ENCODE results near the gene FOXP1. TPM values are rescaled to one million over a fixed set of nuclear protein-coding genes. Genes with fewer than 3 reads are reported as not detected.

FOXP1 gene
- polyA plus RNA-seq, 1 donor (not counting 4 experiments of a cell fraction or from before 2014, with no cell fraction given), result 14.6 TPM

- dilution Hi-C loops (cut with MboI; ENCODE audit: extremely low pct_ligation_motif_present, low sequenced_read_pairs), result no loop called here
- FAIRE-seq (no peak), DNase-seq (ENCODE audit: low read depth, low spot score) (no peak)
- no peaks in the 10 kb centered on the region for H3K27me3 ChIP-seq (ENCODE audit: control insufficient read depth, extremely low read depth, insufficient read depth, low read length)
- H3K27ac ChIP-seq (ENCODE audit: control insufficient read depth, insufficient read depth, low read length), result no peak overlapping the region
- TF ChIP-seq EZH2 (IDR thresholded peaks at IDR 0.05; ENCODE audit: low read length), result no peak
- TF ChIP-seq, protein P1, sequence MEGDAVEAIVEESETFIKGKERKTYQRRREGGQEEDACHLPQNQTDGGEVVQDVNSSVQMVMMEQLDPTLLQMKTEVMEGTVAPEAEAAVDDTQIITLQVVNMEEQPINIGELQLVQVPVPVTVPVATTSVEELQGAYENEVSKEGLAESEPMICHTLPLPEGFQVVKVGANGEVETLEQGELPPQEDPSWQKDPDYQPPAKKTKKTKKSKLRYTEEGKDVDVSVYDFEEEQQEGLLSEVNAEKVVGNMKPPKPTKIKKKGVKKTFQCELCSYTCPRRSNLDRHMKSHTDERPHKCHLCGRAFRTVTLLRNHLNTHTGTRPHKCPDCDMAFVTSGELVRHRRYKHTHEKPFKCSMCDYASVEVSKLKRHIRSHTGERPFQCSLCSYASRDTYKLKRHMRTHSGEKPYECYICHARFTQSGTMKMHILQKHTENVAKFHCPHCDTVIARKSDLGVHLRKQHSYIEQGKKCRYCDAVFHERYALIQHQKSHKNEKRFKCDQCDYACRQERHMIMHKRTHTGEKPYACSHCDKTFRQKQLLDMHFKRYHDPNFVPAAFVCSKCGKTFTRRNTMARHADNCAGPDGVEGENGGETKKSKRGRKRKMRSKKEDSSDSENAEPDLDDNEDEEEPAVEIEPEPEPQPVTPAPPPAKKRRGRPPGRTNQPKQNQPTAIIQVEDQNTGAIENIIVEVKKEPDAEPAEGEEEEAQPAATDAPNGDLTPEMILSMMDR (optimal IDR thresholded peaks at IDR 0.05 in 1 of 3, IDR thresholded peaks at IDR 0.05 in 1 of 3, conservative IDR thresholded peaks at IDR 0.05 in 1 of 3; ENCODE audit: extremely low read depth in 1 of 3, insufficient read depth in 2 of 3, low read length in 3 of 3), result no peak
- no peaks in the 10 kb centered on the region for H4K20me1 ChIP-seq (ENCODE audit: control insufficient read depth, extremely low read depth, insufficient read depth, low read length)
- no peaks in the 10 kb centered on the region for H3K9me1 ChIP-seq (ENCODE audit: control insufficient read depth, extremely low read depth, insufficient read depth, low read length)
- H2AFZ ChIP-seq (ENCODE audit: control insufficient read depth, low read length), result no peak overlapping the region
- no peak overlapping the region for H3K4me2 ChIP-seq (ENCODE audit: control insufficient read depth, extremely low read depth, insufficient read depth, low read depth, low read length)
- no peaks in the 10 kb centered on the region for H3K4me1 ChIP-seq (ENCODE audit: control insufficient read depth, extremely low read depth, insufficient read depth, low read length)
- no peak overlapping the region for H3K9ac ChIP-seq (ENCODE audit: control insufficient read depth, extremely low read depth, insufficient read depth, low read length)
- H3K79me2 ChIP-seq (ENCODE audit: control insufficient read depth, insufficient read depth, low read length), result no peaks in the 10 kb centered on the region
- H3K36me3 ChIP-seq (ENCODE audit: control insufficient read depth in 2 of 2, extremely low read depth in 1 of 2, insufficient read depth in 2 of 2, low read length in 2 of 2), result no peaks in the 10 kb centered on the region
- no peaks in the 10 kb centered on the region for H3K9me3 ChIP-seq (ENCODE audit: control insufficient read depth, low read depth, low read length)
- H3K4me3 ChIP-seq (ENCODE audit: control insufficient read depth in 2 of 3, extremely low read depth in 1 of 3, insufficient read depth in 2 of 3, low read depth in 1 of 3, low read length in 3 of 3), result no peak overlapping the region
Measured at GRCh38 chr3:71214797-71215196, 368.7 kb downstream of the FOXP1 start.

GRCh38 chr3:71214016-71214415 lies 369.5 kb downstream of the FOXP1 start:
- no peaks in the 10 kb centered on the region for H4K20me1 ChIP-seq (ENCODE audit: control insufficient read depth, extremely low read depth, insufficient read depth, low read length)
- no peaks in the 10 kb centered on the region for H3K27me3 ChIP-seq (ENCODE audit: control insufficient read depth, extremely low read depth, insufficient read depth, low read length)
- no peaks in the 10 kb centered on the region for H3K4me1 ChIP-seq (ENCODE audit: control insufficient read depth, extremely low read depth, insufficient read depth, low read length)
- H3K27ac ChIP-seq (ENCODE audit: control insufficient read depth, insufficient read depth, low read length), result no peak overlapping the region
- DNase-seq (ENCODE audit: low read depth, low spot score), result no peak
- H3K79me2 ChIP-seq (ENCODE audit: control insufficient read depth, insufficient read depth, low read length), result no peaks in the 10 kb centered on the region
- no peak overlapping the region for H3K4me2 ChIP-seq (ENCODE audit: control insufficient read depth, extremely low read depth, insufficient read depth, low read depth, low read length)
- FAIRE-seq, result no peak
- no peaks in the 10 kb centered on the region for H3K36me3 ChIP-seq (ENCODE audit: control insufficient read depth in 2 of 2, extremely low read depth in 1 of 2, insufficient read depth in 2 of 2, low read length in 2 of 2)
- no peaks in the 10 kb centered on the region for H3K9me1 ChIP-seq (ENCODE audit: control insufficient read depth, extremely low read depth, insufficient read depth, low read length)
- H2AFZ ChIP-seq (ENCODE audit: control insufficient read depth, low read length), result no peak overlapping the region
- no peaks in the 10 kb centered on the region for H3K9me3 ChIP-seq (ENCODE audit: control insufficient read depth, low read depth, low read length)
- no peak overlapping the region for H3K9ac ChIP-seq (ENCODE audit: control insufficient read depth, extremely low read depth, insufficient read depth, low read length)
- dilution Hi-C loops (cut with MboI; ENCODE audit: extremely low pct_ligation_motif_present, low sequenced_read_pairs), result no loop called here
- no peak for TF ChIP-seq EZH2 (IDR thresholded peaks at IDR 0.05; ENCODE audit: low read length)
- TF ChIP-seq, protein P1 (optimal IDR thresholded peaks at IDR 0.05 in 1 of 3, IDR thresholded peaks at IDR 0.05 in 1 of 3, conservative IDR thresholded peaks at IDR 0.05 in 1 of 3; ENCODE audit: extremely low read depth in 1 of 3, insufficient read depth in 2 of 3, low read length in 3 of 3), result no peak
- H3K4me3 ChIP-seq (ENCODE audit: control insufficient read depth in 2 of 3, extremely low read depth in 1 of 3, insufficient read depth in 2 of 3, low read depth in 1 of 3, low read length in 3 of 3), result no peak overlapping the region

Data from keratinocyte (primary cell).